ENCODE measurements around the gene FSIP2.
A peak's percentile ranks its signal among the peaks of the same experiment; 100 is the strongest.

FSIP2 gene

GRCh38 chr2:185738679-185739472 lies at the start of gene FSIP2:
FSIP2 (plus strand) TSS chr2:185738804; CDS start chr2:185738895, 91 bp downstream.
- DNase-seq (ENCODE audit: low spot score): no peak

GRCh38 chr2:185689906-185690539 lies 48.6 kb upstream of the FSIP2 start:
- peak; percentile 21 for DNase-seq (ENCODE audit: low spot score)

- DNase-seq (ENCODE audit: low spot score): no peak
These were observed 42.8 kb upstream of the FSIP2 start for GRCh38 chr2:185695711-185696235.

- no peak for DNase-seq (ENCODE audit: low spot score)
These were observed 37.7 kb upstream of the FSIP2 start for GRCh38 chr2:185700883-185701282.

- no peak for DNase-seq (ENCODE audit: low spot score)
These were observed 3.9 kb upstream of the FSIP2 start for GRCh38 chr2:185734658-185735057.

GRCh38 chr2:185736210-185736609 lies 2.4 kb upstream of the FSIP2 start:
- no peak for DNase-seq (ENCODE audit: low spot score)

- DNase-seq (ENCODE audit: low spot score): no peak
These were observed 7.6 kb downstream of the FSIP2 start for GRCh38 chr2:185745864-185746859.

GRCh38 chr2:185757356-185757755 lies 18.8 kb downstream of the FSIP2 start:
- DNase-seq (ENCODE audit: low spot score): peak; percentile 56

- DNase-seq (ENCODE audit: low spot score): no peak
These were observed 32.8 kb downstream of the FSIP2 start for GRCh38 chr2:185771396-185771795.

GRCh38 chr2:185780890-185781289 lies 42.3 kb downstream of the FSIP2 start:
- no peak for DNase-seq (ENCODE audit: low spot score)

GRCh38 chr2:185782223-185782769 lies 43.7 kb downstream of the FSIP2 start:
- no peak for DNase-seq (ENCODE audit: low spot score)

- no peak for DNase-seq (ENCODE audit: low spot score)
These were observed 46.6 kb downstream of the FSIP2 start for GRCh38 chr2:185785156-185785555.

GRCh38 chr2:185785851-185786473 lies 47.4 kb downstream of the FSIP2 start:
- peak; percentile 31 for DNase-seq (ENCODE audit: low spot score)

- peak; percentile 60 for DNase-seq (ENCODE audit: low spot score)
These were observed 48.9 kb downstream of the FSIP2 start for GRCh38 chr2:185787227-185788145.

- no peak for DNase-seq (ENCODE audit: low spot score)
These were observed 51.8 kb downstream of the FSIP2 start for GRCh38 chr2:185790361-185790760.

GRCh38 chr2:185793532-185794345 lies 55.1 kb downstream of the FSIP2 start:
- DNase-seq (ENCODE audit: low spot score): no peak

- DNase-seq (ENCODE audit: low spot score): no peak
These were observed 58.2 kb downstream of the FSIP2 start for GRCh38 chr2:185796758-185797157.

GRCh38 chr2:185802926-185803325 lies 64.3 kb downstream of the FSIP2 start:
- DNase-seq (ENCODE audit: low spot score): no peak

GRCh38 chr2:185806783-185807182 lies 68.2 kb downstream of the FSIP2 start:
- no peak for DNase-seq (ENCODE audit: low spot score)
